Choroid plexus epithelial cell (primary cell): ENCODE results near the gene LCTL.

Experiments
- DNase-seq: peaks from one replicate; pipeline ENCODE4 v3.0.0-alpha.2; 2010; ENCODE audit warnings: low read depth
- H3K4me3 ChIP-seq: 2 replicates; pipeline ENCODE4 v1.5.1; 2011; ENCODE audit warnings: low read depth, mild to moderate bottlenecking, control low read depth, low read length, moderate library complexity
- CTCF ChIP-seq: conservative IDR thresholded peaks from 2 replicates; pipeline ENCODE4 v1.5.1; 2011; ENCODE audit warnings: low read depth, mild to moderate bottlenecking, control low read depth, inconsistent platforms, low read length, moderate library complexity

Gene LCTL

GRCh38 chr15:66523926-66524325 lies 41.9 kb downstream of the LCTL start:
- no peak for TF ChIP-seq CTCF
- DNase-seq, result no peak
- no peak overlapping the region for H3K4me3 ChIP-seq

DNA sequence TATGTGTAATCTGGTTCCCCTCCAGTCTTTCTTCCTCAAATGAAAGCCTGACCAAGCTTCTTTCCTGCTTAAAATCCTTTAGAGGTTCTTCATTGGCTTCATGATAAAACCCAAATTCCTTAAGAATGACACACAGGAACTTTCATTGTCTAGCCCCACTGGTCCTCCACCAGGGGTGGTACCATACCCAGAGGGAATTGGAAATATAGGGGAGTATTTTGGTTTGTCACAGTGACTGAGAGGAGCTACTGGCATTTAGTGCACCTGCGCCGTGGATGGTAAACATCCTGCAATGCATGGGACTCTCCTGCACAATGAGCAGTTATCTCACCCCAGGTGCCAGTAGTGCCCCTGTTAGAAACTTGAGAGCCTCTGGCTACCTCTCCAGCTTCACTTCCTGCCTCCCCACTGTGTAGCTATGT lies 49.9 kb downstream of the LCTL start:
- H3K4me3 ChIP-seq, result no peak overlapping the region
- peak; percentile 13 for DNase-seq
- no peak for TF ChIP-seq CTCF

- DNase-seq, result no peak
- no peak for TF ChIP-seq CTCF
- H3K4me3 ChIP-seq, result no peak overlapping the region
Measured at GRCh38 chr15:66514586-66514985, 51.2 kb downstream of the LCTL start.

- TF ChIP-seq CTCF, result no peak
- no peak for DNase-seq
- no peak overlapping the region for H3K4me3 ChIP-seq
Measured at GRCh38 chr15:66508293-66508883, 57.4 kb downstream of the LCTL start.

DNA sequence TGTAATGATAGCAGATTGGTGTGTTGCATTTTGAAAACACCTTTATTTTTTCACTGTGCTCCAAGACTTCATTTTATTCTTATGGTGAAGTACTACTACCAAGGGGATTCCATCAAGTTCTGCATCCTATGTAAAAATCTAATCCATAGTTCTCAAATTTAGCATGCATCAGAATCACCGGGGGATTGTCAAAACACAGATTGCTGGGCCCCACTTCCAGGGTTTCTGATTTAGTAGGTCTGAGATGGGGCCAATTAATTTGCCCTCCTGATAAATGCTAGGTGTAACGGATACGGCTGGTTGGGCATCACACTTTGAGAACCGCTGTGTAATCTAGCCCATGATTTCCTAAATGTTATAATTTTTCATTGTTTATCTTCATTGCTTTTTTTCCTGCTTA lies 60.0 kb downstream of the LCTL start:
- H3K4me3 ChIP-seq, result peak overlapping the region; percentile 70
- TF ChIP-seq CTCF, result no peak
- DNase-seq, result no peak

DNA sequence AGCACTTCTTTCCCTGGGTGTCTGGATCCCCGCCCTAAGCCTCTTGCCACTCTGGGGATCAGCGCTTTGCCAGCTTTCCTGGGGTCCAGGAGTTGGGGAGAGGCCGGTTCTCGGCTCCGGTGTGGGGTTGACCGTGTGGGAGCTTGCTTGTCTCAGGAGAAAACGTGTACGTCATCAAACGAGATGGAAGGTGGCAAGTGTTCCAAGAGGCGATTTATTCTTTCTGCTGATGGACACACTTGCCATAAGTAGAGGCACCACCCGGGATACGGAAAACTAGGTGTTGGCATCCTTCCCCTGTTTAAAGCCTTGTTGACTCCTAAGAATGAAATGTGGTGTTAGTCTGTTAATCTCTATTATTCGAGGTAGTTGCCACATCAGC lies 60.4 kb downstream of the LCTL start:
- peak; percentile 59 for DNase-seq
- peak overlapping the region; percentile 70 for H3K4me3 ChIP-seq
- no peak for TF ChIP-seq CTCF
